ENCODE data around the gene CDX1.

DNA sequence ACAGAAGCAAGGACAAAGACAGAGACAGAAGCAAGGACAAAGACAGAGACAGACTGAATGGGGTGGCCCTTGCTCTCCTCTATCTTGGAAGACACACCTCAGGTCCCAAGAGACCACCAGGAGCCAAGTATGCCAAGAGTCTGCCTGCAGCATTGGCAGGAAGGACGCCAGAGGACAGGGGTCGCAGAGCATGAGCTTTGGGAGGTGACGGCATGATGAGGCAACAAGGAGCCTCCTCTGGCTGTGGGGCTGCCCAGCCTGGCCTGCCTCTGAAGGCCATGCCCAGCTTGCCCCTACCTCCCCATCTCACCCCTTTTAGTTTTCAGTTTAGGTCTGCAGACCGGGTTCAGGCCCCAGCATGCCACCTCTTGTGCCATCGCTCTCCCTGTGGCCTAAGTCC lies 28.6 kb upstream of the CDX1 start:
- TF ChIP-seq, protein P1, sequence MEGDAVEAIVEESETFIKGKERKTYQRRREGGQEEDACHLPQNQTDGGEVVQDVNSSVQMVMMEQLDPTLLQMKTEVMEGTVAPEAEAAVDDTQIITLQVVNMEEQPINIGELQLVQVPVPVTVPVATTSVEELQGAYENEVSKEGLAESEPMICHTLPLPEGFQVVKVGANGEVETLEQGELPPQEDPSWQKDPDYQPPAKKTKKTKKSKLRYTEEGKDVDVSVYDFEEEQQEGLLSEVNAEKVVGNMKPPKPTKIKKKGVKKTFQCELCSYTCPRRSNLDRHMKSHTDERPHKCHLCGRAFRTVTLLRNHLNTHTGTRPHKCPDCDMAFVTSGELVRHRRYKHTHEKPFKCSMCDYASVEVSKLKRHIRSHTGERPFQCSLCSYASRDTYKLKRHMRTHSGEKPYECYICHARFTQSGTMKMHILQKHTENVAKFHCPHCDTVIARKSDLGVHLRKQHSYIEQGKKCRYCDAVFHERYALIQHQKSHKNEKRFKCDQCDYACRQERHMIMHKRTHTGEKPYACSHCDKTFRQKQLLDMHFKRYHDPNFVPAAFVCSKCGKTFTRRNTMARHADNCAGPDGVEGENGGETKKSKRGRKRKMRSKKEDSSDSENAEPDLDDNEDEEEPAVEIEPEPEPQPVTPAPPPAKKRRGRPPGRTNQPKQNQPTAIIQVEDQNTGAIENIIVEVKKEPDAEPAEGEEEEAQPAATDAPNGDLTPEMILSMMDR (IDR thresholded peaks at IDR 0.05) = no peak
- TF ChIP-seq POLR2A (IDR thresholded peaks at IDR 0.05) = no peak
- no peak for TF ChIP-seq EP300 (IDR thresholded peaks at IDR 0.05)
